Stomach (tissue), 4 donors: ENCODE data around the gene R3HCC1L.

Source experiments
- CTCF ChIP-seq, 7 experiments: fragments of 450-650 bp in 4 of 7; fragments of 200-600 bp in 3 of 7; sonication (generic) in 3 of 7; IDR thresholded peaks; one replicate each; pipeline ENCODE4 v1.5.1; 2016 to 2019; ENCODE audit warnings: antibody characterized with exemption in 7 of 7, control low read depth in 2 of 7, mild to moderate bottlenecking in 1 of 7
- EP300 ChIP-seq: sonication (generic); formaldehyde crosslinking; IDR thresholded peaks from one replicate; pipeline ENCODE4 v1.6.1; 2017; ENCODE audit warnings: antibody characterized with exemption

GRCh38 chr10:98167191-98167590 lies 32.7 kb downstream of the R3HCC1L start:
- TF ChIP-seq EP300 (no peak), CTCF (IDR thresholded peaks at IDR 0.05) (no peak)
